Measurements from ENCODE around the gene PCSK4. TPM values are rescaled to one million over a fixed set of nuclear protein-coding genes. Genes with fewer than 3 reads are reported as not detected.

Gene PCSK4
- total and polyA plus RNA-seq, 10 of the 15 experiments (the other 5 are each of a cell fraction or from before 2014, with no cell fraction given): 0.27 to 0.99 (median 0.40) TPM; not detected in 3

DNA sequence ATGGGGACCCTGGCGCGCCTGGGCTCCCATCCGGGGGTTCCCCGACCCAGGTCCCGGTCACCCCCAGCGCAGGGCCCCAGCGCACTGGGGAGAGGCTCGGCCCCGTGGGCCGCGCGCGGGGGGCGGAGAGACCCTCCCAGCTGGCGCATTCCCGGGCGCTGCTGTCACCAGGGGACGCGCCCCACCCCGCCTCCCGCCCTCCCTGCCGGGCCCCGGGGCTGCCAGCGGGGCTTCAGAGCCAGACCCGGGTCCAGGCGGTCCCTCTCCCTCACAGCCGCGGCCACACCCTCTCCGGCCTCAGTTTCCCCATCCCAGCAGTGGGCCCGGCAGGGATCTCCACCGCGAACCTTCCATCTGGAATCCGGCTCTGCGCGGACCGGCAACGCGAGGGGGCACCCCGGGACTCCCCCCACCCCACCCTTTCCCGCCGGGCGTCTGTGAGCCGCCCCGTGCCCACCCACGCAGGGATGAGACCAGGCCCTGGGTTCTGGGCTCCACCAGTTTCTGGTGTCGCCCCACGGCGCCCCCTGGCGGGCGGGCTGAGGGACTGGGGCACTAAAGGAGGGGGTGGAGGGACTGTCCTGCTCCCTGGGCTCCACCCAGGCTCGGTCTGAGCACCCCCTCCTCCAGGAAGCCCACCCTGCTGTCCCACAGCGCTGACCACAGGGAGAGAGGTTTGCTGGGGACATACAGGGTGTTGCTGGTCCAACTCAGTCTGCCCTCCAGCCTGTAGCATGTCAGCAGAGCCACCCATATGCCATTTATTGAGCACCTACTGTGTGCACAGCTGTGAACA is 23.5 kb upstream of the PCSK4 start:
- Histone ChIP-seq H3K9me3 (replicated peaks; ENCODE audit: control insufficient read depth, insufficient read depth, low read length) (no peaks in the 10 kb centered on the region), H3K9ac (ENCODE audit: control insufficient read depth, insufficient read depth, low read length) (no peak overlapping the region), H2AFZ (ENCODE audit: control insufficient read depth, low read depth, low read length) (no peak overlapping the region), H3K4me1 (ENCODE audit: control insufficient read depth, insufficient read depth, low read length) (no peaks in the 10 kb centered on the region), H3K4me3 (no peak overlapping the region; the same call in 1 of the 2 replicates), H3K27ac (ENCODE audit: control insufficient read depth, insufficient read depth) (no peak overlapping the region), H3K4me2 (ENCODE audit: control insufficient read depth, insufficient read depth) (peak overlapping the region; percentile 77), H3K79me2 (ENCODE audit: control insufficient read depth, insufficient read depth, low read length) (no peaks in the 10 kb centered on the region), H4K20me1 (ENCODE audit: control insufficient read depth, insufficient read depth) (no peaks in the 10 kb centered on the region), H3K27me3 (replicated peaks in 1 of 2; ENCODE audit: control insufficient read depth in 2 of 2, insufficient read depth in 2 of 2, low read length in 1 of 2) (no peaks in the 10 kb centered on the region; a peak in 1 of 4 replicates), H3K36me3 (ENCODE audit: control insufficient read depth in 2 of 2, insufficient read depth in 2 of 2, low read length in 1 of 2) (no peaks in the 10 kb centered on the region)
- peak; percentile 88 for ATAC-seq
- intact Hi-C loops (cut with micrococcal nuclease; ENCODE audit: unreplicated experiment): no loop called here
- in situ Hi-C loops (cut with MboI): no loop called here
- no TSS peak for BruUV-seq (replicated peaks)
- ChIA-PET POLR2A (no interaction called here), SMC1A (ENCODE audit: uncharacterized antibody, unreplicated experiment) (no interaction called here), CTCF (no interaction called here), RAD21 (ENCODE audit: unreplicated experiment) (no interaction called here)
- TF ChIP-seq, protein P1, sequence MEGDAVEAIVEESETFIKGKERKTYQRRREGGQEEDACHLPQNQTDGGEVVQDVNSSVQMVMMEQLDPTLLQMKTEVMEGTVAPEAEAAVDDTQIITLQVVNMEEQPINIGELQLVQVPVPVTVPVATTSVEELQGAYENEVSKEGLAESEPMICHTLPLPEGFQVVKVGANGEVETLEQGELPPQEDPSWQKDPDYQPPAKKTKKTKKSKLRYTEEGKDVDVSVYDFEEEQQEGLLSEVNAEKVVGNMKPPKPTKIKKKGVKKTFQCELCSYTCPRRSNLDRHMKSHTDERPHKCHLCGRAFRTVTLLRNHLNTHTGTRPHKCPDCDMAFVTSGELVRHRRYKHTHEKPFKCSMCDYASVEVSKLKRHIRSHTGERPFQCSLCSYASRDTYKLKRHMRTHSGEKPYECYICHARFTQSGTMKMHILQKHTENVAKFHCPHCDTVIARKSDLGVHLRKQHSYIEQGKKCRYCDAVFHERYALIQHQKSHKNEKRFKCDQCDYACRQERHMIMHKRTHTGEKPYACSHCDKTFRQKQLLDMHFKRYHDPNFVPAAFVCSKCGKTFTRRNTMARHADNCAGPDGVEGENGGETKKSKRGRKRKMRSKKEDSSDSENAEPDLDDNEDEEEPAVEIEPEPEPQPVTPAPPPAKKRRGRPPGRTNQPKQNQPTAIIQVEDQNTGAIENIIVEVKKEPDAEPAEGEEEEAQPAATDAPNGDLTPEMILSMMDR (IDR thresholded peaks at IDR 0.05 in 2 of 3, conservative IDR thresholded peaks at IDR 0.05 in 1 of 3; ENCODE audit: control insufficient read depth in 2 of 3, extremely low read depth in 1 of 3, insufficient read depth in 1 of 3, low read depth in 3 of 3, low read length in 3 of 3): peak; percentile 57 to 76 (median 58)
- TF ChIP-seq, protein P2, sequence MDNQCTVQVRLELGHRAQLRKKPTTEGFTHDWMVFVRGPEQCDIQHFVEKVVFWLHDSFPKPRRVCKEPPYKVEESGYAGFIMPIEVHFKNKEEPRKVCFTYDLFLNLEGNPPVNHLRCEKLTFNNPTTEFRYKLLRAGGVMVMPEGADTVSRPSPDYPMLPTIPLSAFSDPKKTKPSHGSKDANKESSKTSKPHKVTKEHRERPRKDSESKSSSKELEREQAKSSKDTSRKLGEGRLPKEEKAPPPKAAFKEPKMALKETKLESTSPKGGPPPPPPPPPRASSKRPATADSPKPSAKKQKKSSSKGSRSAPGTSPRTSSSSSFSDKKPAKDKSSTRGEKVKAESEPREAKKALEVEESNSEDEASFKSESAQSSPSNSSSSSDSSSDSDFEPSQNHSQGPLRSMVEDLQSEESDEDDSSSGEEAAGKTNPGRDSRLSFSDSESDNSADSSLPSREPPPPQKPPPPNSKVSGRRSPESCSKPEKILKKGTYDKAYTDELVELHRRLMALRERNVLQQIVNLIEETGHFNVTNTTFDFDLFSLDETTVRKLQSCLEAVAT (IDR thresholded peaks at IDR 0.05): no peak
- peak; percentile 37; the same call in 1 of the 2 replicates for TF ChIP-seq RAD21 (IDR thresholded peaks at IDR 0.05; ENCODE audit: insufficient read depth, low read depth, low read length)
- no peak for TF ChIP-seq TBL1XR1 (IDR thresholded peaks at IDR 0.05; ENCODE audit: low read depth, low read length)
- TF ChIP-seq SMC3 (IDR thresholded peaks at IDR 0.05; ENCODE audit: borderline replicate concordance, low read length): peak; percentile 27; the same call in 1 of the 2 replicates
- peak; percentile 26; the same call in 1 of the 2 replicates for TF ChIP-seq DPF2 (IDR thresholded peaks at IDR 0.05)
- TF ChIP-seq YY1 (IDR thresholded peaks at IDR 0.05; ENCODE audit: low read depth, low read length): 0 out of 2 replicates have a peak, but pooled peaks have one; percentile 26
- peak in 1 of 2 experiments; percentile 68; a peak in 1 of 3 replicates for TF ChIP-seq EGR1 (IDR thresholded peaks at IDR 0.05; ENCODE audit: borderline replicate concordance in 1 of 2, low read depth in 2 of 2, low read length in 2 of 2)
- TF ChIP-seq FOXM1 (IDR thresholded peaks at IDR 0.05; ENCODE audit: low read depth, low read length): peak; percentile 32; the same call in 1 of the 2 replicates
- no peak for DNase-seq (ENCODE audit: low read depth, low spot score)
- FAIRE-seq: no peak
- WGBS (ENCODE audit: insufficient coverage, insufficient replicate concordance, low lambda C conversion rate, missing lambda C conversion rate): 7% methylated on average over 34 of the region's 52 CpGs

All from GM12878 (cell line).